ENCODE data around the gene RAP1A.

GRCh38 chr1:111677604-111678003 lies 58.0 kb downstream of the RAP1A start:
- TF ChIP-seq CTCF (IDR thresholded peaks at IDR 0.05) (no peak), POLR2A (IDR thresholded peaks at IDR 0.05) (no peak)

Data from prostate gland (tissue), 2 donors.